Left colon (tissue), 2 donors: ENCODE results near the gene CACNA2D3. TPM values are rescaled to one million over a fixed set of nuclear protein-coding genes. Genes with fewer than 3 reads are reported as not detected.
A peak's percentile ranks its signal among the peaks of the same experiment; 100 is the strongest.

Experiments
- ATAC-seq: fragments of 200-7000 bp; cut with Tn5 transposase; one replicate; pipeline ENCODE4 v1.9.1; 2020; ENCODE audit warnings: mild to moderate bottlenecking, moderate library complexity
- DNase-seq, 2 donors: peaks; one replicate each; pipeline ENCODE4 v3.0.0-alpha.2; 2020
- intact Hi-C, 2 donors: fragments of 100-400 bp; cut with DNase I in 1 of 2; cut with micrococcal nuclease in 1 of 2; formaldehyde crosslinking; loops; one replicate each; pipeline versions ENCODE4 v1.11.2 to v1.14.0; 2022; cut with DNase I, micrococcal nuclease
- total RNA-seq, 2 donors: library from RNA; stranded (reverse); fragmentation: NEBNext Ultra II Directional; extraction: Animal tissue kit (Norgen Biotek cat#: 25700); gene quantifications; one replicate each; pipeline ENCODE4 v1.2.1, GENCODE V29; 2021
- donor health status: DM: no; HTN: no; CAD: no.
- donor health status: DM: yes; HTN: yes; CAD: no.

CACNA2D3 gene
- total RNA-seq, 2 donors from 2014 or later, result 0.24 to 0.64 TPM

DNA sequence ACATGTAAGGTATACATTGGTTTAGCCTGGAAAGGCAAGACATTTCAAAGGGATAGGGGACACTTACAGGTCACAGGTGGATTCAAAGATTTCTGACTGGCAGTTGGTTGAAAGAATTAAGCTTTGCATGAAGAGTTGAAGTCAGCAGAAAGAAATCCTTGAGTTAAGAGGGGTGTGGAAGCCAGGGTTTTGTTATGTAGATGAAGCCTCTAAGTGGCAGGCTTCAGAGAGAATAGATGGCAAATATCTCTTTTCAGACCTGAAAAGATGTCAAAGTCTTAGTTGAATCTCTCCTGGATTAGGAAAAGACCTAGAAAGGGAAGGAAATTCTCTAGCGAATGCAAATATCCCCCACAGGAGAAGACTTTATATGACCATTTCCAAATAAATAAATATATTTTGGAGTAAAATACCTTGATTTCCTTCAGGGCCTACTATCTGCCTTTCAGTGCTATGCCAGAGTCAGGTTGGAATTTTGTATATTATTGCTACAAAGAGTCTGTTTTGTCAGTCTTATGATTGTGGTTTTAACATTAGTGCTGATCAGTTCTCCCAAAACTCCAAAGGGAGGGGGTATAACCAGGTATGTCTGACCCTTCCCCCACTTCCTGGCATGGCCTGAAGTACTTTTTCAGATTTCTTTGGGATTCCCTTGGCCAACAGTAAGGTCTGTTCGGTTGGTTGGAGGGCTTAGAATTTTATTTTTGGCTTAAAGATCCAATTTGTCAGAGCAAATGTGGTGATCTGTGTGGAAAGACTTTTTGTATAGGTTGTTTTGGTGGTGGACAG is 519.1 kb downstream of the CACNA2D3 start:
- intact Hi-C loops, result no loop called here
- ATAC-seq (no peak), DNase-seq (no peak)

DNA sequence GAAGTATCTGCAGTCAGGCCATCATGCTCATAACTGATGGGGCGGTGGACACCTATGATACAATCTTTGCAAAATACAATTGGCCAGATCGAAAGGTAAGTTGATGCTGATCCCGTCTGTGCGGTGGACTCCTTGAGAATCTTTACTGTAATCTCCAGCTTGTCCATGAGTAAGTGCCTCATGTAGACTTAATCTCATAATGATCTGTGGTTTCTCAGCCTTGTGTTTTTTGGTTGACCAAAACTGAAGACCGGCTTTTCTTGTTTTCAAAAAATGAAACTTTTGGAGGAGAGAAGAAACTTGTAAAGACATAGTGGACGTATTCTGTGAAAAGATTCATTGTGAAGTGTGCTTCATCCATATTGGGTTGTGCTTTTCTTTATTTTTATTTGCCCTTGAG is 519.8 kb downstream of the CACNA2D3 start:
- ATAC-seq (no peak), DNase-seq (no peak)

GRCh38 chr3:54647721-54648120 is 525.4 kb downstream of the CACNA2D3 start:
- DNase-seq, result no peak
- ATAC-seq, result no peak
- intact Hi-C loops, result no loop called here

More for the DNA sequence above, 519.8 kb downstream of the CACNA2D3 start:
- intact Hi-C loops, result no loop called here

- ATAC-seq (no peak), DNase-seq (no peak)
- intact Hi-C loops, result no loop called here
Observed at GRCh38 chr3:54649551-54649950, 527.2 kb downstream of the CACNA2D3 start.

GRCh38 chr3:54653456-54654195 is 531.3 kb downstream of the CACNA2D3 start:
- no peak for ATAC-seq
- no peak for DNase-seq
- intact Hi-C loops, result no loop called here

- DNase-seq, result no peak
- intact Hi-C loops, result no loop called here
- no peak for ATAC-seq
Observed at GRCh38 chr3:54654776-54655175, 532.4 kb downstream of the CACNA2D3 start.

- ATAC-seq, result no peak
- intact Hi-C loops, result no loop called here
- no peak for DNase-seq
Observed at GRCh38 chr3:54659347-54659746, 537.0 kb downstream of the CACNA2D3 start.

DNA sequence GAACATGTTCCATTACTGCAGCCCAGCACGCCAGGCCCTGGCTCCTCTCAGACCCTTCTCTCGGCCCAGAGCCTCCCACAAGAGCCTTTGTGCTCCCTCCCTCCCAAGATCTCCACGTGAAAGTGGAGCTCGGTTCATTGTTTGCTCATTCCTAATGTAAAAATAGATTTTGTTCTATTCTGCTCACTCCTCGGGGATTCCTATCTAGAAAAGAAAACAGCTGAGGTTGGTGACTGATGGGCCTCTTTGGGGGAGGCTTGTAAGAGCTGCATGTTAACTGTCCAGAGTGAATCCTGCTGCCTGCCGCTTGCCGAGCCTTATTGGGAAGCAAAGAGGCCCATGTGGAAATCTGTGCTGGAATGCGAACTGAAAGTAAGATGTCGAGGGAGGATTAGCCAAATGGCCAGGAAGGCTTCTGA is 538.4 kb downstream of the CACNA2D3 start:
- ATAC-seq (no peak), DNase-seq (peak in 1 of 2 donors; percentile 29)
- intact Hi-C loops, result no loop called here

- intact Hi-C loops, result no loop called here
- DNase-seq (no peak), ATAC-seq (no peak)
Observed at GRCh38 chr3:54661151-54661550, 538.8 kb downstream of the CACNA2D3 start.

DNA sequence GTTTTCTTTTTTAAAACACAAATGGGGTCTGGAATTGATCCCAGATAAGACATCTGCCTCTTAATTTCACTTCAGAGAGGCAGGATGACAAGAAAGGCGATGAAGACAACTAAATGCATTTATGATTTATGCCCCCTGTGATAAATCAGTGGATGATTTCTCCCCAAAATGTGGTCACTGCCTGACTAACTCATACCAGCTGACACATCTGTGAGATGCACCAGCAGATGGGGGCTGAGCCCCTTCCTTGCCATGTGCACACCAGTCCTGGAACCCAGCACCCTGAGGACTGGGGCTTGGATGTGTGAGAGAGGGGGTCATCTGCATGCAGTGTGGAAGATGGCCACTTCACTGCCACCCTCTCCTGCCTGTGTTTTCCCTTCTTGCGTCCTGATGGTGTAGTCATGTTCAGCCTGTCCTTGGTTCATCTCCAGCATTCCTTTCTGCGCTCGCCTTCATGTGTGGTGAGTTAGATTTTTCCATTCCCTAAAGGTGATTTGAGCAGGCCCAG is 541.2 kb downstream of the CACNA2D3 start:
- DNase-seq, result no peak
- intact Hi-C loops, result no loop called here

DNA sequence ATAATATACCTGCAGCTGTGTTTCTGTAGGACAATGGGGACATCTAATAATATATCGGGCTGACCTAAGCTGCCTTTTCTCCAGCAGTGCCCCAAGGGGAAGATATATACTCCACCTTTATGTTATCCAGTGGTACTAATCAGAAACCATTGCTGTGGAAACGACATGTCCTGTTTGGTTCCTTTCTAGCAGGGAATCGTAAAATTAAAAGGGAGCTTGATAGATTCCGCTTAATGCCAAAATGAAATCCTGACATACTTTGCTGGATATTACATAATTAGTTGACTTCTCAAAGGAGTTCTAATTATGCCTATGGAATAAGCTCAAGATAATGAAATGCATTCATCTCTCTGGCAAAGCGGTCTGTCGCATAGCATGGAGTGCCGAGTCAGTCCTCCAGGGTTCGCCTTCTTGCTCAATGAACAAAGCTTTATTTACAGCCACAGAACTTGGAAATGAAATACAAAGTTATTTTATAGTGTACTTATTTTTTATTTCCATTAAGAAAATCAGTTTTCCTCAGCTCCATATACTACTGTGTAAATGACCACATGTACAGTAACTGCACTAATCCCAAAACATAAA is 542.8 kb downstream of the CACNA2D3 start:
- no peak for ATAC-seq
- no peak for DNase-seq
- intact Hi-C loops, result no loop called here

More for the DNA sequence above, 541.2 kb downstream of the CACNA2D3 start:
- no peak for ATAC-seq

DNA sequence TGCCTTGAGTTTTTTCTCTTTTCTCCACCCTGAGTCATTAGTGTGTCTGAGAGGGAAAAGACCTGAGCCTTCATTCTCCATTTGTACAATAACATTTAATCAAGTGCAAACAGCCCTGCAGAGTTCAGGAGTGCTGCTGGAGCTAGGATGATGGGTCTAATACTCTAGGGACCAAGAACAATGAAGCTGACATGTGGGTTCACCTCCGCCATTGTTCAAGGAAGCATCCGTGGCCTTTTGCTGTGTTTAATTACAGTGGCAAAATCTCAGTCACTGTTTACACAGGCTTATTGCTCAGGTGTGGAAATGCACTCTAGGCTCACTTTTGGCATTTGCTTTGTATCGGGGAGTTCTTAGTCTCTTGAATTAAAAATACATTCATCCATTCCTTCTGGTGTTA is 545.9 kb downstream of the CACNA2D3 start:
- intact Hi-C loops, result no loop called here
- no peak for DNase-seq
- peak; percentile 20 for ATAC-seq

DNA sequence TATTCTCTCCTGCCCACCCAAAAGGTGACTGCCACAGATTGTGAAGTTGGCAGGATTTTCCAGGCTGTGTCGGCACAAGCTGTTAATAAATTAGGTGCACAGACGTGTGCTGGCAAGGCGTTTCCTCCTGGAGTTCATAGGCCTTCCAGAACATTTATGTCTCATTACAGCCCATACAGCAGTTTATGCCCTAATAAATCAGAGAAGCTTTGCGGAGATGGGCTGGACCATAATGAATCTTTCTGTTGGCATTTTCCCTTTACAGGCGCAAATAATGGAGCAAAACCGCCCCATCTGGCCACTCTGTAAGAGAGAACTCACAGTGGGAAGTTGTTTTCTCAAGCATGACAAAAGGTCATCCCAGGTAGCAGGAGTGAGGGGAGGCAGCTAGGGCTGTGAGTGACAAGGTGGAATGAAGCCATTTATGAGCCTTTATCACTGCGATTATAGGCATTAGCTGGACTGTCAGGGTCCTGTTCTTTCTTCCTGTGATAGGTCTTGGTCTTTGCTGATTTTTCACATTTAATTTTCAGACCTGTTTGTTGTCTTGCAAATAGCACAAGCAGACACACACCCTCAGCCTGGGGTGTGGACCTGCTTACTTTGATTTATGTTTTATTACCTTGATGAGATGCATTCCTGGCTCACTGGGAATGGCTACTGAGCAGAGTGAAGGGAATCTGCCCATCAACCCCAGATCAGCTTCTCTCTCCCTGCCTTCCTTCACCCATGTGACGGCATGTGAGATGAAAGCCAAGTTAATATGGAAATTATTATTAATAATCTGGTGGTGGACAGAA is 548.0 kb downstream of the CACNA2D3 start:
- ATAC-seq, result peak; percentile 94
- peak; percentile 38 to 39 for DNase-seq
- intact Hi-C loops, result no loop called here

- intact Hi-C loops, result no loop called here
- ATAC-seq, result no peak
- no peak for DNase-seq
Observed at GRCh38 chr3:54671511-54671910, 549.2 kb downstream of the CACNA2D3 start.

DNA sequence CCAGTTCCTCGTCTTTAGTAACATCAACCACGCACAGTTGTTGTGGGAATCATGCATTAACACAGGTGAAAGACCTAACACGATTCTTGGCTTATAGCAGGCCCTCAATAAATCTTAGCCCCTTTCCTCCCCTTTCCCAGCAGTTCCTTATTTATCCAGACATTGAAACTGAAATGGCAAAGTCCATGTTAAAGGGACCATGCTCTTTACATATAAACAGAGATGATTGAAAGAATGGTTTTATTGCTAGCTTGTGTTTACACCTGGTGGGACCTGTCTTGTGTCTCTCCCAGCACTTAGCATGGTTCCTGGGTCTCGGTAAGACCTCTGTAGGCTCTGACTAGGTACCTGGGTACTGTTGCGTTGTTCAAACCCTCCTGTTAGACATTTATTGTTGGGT is 553.7 kb downstream of the CACNA2D3 start:
- intact Hi-C loops, result no loop called here

DNA sequence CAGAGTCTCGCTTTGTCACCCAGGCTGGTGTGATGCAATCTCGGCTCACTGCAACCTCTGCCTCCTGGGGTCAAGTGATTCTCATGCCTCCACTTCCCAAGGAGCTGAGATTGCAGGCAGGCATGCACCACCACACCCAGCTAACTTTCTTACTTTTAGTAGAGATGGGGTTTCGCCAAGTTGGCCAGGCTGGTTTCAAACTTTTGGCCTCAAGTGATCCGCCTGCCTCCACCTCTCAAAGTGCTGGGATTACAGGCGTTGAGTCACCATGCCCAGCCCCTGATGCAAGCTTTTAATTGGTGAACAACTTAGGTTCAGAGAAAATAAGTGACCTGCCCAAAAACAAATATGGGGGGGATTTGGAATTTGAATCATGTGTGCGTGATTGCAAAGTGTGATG is 559.4 kb downstream of the CACNA2D3 start:
- DNase-seq (no peak), ATAC-seq (no peak)
- intact Hi-C loops, result no loop called here

More for the DNA sequence above, 553.7 kb downstream of the CACNA2D3 start:
- no peak for DNase-seq
- peak; percentile 95 for ATAC-seq

GRCh38 chr3:54685213-54685612 is 562.9 kb downstream of the CACNA2D3 start:
- intact Hi-C loops, result no loop called here
- DNase-seq, result no peak
- ATAC-seq, result peak; percentile 23

DNA sequence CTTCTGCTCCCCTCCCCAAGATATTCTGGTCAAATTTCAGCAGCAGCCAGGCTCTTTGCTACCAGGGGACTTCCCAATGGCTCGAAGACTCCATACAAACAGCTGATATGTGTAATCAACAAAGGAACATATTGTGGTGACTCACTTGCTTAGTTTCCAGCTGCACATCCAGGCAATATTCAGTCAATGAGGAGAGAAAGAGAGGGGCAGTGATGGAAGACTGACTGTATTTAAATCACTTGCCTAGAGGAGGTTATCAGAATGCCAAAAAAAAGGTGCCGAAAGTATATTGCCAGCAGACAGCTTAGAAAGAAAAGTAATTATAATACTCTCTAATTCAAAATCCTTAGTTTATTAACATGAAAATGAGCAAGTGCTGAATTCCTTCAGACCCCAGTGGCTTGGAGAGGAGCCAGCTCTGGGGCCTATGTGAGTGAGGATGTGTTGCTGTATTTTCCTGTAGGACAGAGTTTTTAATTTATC is 569.0 kb downstream of the CACNA2D3 start:
- no peak for DNase-seq

GRCh38 chr3:54696313-54696712 is 574.0 kb downstream of the CACNA2D3 start:
- intact Hi-C loops, result no loop called here
- DNase-seq (no peak), ATAC-seq (no peak)

More for the DNA sequence above, 569.0 kb downstream of the CACNA2D3 start:
- ATAC-seq, result no peak
- intact Hi-C loops, result no loop called here
